Stimulated activated CD4-positive, alpha-beta T cell treated with anti-CD3 and anti-CD28 coated beads, Interleukin-4, amount 100 ng/mL, for 48 hours (primary cell): ENCODE measurements around the gene KIAA1549.

Experiments used
- DNase-seq, 2 donors: peaks; one replicate each; pipeline ENCODE4 v3.0.0-alpha.2; 2020; ENCODE audit warnings: low read depth in 2 of 2

Gene KIAA1549

DNA sequence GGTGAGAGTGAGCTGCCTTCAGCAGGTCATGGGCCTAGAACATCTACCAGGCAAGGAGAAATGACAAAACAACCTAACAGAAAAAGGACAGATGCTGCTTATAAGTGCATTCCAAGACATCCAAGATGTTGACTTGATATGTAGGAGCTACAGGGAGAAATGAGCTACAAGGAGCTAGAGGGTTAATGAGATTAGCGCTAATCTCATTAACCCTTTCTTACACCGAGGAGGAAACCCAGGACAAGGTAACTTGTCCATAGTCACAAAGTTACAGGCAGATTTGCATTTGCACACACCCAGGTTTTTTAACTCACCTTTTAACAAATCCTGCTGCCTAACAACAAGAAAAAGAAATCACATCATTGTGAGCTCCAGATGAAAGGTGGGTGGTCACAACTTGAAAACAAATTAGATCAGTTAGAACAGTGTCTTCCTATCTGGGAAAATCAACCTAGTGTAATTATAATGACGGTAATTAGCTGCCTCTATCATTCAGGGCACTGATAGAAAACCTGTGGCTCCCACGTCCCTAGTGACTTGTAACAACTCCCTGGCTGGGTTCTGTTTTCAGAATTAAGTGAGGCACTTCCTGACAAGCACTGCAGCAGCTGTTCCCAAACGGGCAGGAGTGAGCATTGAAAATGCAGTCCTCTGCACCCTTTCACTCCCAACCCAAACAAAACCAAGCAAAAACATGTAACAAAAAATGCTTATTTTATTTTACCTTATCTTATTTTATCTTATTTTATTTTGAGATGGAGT is 5.7 kb downstream of the KIAA1549 start:
- no peak for DNase-seq

DNA sequence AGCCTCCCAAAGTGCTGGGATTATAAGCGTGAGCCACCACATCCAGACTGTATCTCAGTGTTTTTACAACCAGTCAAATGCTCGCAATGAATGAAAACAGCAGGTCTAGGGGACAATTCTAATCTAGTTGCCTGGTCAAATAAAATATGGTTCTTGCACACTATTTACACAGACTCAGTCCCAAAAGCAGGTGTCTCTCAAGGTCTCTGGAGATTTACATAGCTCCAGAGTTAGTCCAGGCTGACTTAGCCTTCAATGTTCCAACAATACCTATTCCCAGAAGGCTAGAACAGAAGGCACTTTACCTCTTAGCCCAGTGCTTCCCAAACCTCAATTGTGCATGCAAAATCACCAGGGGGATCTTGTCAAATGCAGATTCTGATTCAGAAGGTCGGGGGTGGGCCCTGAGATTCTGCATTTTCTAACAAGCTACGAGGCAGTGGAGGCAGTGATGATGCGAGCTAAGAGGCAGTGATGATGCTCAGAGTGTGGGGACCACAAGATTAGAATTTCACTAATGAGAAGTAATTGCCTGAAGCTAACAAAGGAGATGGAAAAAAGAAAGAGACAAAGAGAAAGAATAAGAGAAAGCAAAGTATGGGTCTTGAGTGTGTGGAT is 6.4 kb downstream of the KIAA1549 start:
- no peak for DNase-seq

DNA sequence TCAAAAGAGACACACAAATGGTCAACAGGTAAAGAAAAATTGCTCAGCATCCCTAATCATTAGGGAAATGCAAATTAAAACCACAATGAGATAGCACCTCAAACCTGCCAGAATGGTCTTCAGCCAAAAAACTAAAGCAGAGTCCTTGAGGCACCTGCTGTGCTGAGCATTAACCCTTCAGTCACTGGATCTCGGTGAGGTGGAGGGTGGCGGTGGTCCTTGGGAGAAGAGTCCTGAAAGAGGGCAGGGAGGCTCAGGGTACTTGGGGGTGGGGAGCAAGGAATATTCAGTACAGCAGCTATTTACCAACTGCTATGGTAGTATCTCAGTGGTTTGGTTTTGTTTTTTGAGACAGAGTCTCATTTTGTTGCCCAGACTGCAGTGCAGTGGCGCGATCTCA is 7.1 kb downstream of the KIAA1549 start:
- no peak for DNase-seq

DNA sequence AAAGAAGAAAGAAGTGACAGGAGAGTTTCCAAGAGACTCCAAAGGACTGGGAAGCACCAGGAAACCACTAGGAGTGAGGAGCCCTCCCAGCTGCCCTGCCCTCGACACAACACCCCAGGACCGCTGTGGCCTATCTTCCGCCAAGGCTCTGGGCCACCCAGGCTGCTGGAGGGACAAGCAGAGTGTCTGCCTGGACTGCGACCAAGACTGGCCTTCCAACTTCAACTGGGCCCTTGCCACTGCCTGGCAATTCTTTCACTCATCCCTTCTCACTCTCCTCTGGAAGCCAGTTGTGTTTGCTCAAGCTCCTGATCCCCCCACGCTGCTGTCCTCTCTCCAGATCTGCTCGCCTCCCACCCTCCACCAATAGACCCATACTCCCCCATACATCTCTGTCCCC is 10.2 kb downstream of the KIAA1549 start:
- no peak for DNase-seq

DNA sequence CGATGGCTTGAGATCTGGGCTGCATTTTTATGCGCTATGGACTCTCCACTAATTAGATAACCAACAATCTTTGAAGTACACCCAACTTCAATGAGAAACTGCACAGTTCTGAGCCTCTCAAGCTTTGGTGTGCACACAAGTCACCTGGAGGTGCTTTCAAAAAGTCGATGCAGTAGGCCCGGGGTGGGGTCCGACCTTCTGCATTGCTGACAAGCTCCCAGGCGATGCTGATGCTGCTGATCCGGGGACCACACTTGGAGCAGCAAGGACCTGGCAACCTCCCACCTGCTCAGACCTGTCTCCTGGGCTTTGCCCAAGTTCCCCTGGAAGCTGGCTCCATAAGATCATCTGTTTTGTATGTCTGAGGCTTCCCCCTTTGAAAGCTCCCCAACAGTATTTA is 10.7 kb downstream of the KIAA1549 start:
- DNase-seq = no peak

DNA sequence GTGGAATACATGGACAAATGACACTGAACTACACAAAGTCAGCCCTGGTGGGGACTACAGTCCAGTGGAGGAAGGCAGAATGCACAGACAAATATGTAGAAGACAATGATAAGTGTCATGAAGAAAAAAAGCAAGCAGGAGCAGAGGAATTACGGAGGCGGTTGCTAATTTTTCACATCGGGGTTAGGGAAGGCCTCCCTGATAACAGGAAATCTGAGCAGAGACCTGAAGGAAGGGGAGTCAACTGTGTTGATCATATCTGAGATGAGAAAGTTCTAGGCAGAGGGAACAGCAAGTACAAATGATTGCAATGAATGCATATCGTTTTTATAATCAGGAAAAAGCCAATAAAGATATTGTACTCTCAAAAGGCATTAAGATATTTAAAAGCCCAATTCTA is 14.0 kb downstream of the KIAA1549 start:
- DNase-seq = no peak

DNA sequence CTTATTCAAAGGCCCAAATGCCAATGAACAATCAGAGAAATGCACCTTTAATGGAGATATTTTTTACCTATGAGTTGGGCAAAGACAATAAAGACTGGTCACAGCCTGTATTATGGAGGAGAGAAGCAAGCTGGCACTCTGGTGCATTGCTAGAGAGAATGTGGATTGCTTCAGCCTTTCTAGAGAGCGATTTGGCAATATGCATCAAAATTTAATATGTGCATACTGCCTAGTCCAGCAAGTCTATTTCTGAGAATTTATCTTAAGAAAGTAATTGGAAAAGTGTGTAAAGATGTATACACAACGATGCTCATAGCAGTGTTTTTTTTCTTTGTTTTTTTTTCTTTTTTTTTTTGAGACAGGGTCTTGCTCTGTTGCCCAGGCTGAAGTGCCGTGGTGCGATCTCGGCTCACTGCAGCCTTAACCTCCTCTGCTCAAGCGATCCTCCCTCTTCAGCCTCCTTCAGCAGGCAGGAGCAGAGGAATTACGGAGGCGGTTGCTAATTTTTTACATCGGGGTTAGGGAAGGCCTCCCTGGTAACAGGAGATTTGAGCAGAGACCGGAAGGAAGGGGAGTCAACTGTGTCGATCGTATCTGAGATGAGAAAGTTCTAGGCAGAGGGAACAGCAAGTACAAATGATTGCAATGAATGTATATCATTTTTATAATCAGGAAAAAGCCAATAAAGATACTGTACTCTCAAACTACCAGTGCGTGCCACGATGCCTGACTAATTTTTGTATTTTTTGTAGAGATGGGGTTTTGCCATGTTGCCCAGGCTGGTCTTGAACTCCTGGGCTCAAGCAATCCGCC is 16.4 kb downstream of the KIAA1549 start:
- no peak for DNase-seq

DNA sequence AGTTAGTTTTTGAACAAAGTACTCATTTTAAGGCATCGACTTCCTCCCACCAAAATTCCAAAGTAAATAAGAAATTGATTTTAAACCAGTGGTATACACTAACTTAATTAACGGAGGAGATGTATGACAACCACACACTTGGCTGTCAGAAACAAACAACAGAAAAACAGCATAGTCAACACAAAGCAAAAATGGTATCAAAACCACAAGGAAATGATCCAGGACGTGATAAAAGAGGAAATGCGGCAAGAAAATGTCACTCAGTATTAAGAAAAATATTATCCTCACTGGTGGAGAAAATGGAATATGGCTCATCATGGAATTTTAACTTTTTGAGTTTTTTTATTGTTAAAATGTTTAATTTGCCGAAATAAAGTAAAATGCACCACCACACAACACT is 17.5 kb downstream of the KIAA1549 start:
- DNase-seq = no peak

DNA sequence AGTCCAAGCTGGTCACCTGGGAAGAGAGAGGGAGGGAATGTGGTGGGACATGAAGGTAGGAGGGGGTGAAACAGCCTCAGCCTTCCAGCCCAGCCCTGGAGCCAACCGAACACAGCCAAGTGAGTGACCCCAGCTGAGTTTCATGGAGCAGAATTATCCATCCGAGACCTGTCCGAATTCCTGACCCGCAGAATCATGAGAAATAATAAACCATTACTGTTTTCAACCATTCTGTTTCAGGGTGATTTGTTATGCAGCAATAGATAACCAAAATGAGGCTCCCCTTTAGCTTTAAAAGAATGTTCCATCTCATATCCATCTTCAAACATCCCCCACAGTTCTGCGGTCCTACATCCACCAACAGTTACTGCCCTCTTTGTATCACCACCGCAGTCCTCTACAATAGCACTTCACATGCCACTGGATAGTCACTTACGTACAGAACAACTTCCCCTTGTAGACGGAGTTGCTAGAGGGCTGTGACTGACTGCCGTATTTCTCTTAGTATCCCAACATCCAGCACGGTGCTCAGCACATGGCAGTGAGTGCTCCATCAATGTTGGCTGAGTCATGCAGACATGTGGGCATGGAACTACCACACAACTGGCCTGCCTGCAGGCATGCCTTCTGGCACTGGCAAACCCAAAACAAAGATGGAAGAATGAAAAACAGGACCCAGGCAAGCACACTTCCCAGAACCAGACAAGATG is 18.5 kb downstream of the KIAA1549 start:
- no peak for DNase-seq

DNA sequence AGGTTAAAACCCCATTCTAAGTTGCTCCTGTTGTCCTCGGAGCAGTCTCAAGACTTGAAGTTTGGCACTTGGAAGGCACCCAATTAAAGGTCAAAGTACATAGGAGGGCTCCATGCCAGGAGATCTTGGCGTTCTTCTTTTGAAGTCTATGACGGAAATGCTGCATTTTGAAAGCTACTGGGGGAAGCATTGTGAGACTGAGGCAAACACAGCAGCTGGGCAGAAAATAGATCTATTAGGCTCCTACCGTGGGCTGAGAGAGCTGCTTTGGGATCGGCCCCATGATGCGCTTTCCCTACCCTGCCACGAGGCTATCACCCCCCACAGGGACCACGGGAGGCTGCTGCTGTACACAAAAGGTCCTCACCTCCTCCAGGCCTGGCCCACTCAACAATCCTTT is 20.0 kb downstream of the KIAA1549 start:
- DNase-seq = no peak

DNA sequence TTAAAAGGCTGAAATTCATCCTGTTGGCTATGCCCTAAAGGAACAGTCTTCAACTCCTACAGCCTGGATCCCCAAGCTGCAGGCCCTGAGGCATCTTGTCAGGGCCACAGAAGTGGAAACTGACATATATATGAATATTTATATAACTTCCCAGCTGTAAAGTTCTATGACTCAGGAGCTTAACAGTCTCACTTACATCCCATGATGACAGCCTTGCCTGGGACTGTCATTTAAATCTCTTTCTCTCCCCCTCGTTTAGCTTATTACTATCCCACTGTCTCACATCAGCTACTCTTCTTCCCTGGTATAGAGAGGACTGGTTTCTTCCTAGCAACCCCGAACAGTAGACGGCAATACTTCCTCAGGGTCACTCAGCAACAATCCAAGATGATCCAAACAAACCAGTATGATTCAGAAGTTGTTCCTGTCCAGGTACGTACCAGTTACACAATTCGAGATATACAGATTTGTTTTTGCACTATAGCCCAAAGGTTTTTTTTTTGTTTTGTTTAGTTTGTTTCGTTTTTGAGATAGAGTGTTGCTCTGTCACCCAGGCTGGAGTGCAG is 22.7 kb downstream of the KIAA1549 start:
- no peak for DNase-seq

DNA sequence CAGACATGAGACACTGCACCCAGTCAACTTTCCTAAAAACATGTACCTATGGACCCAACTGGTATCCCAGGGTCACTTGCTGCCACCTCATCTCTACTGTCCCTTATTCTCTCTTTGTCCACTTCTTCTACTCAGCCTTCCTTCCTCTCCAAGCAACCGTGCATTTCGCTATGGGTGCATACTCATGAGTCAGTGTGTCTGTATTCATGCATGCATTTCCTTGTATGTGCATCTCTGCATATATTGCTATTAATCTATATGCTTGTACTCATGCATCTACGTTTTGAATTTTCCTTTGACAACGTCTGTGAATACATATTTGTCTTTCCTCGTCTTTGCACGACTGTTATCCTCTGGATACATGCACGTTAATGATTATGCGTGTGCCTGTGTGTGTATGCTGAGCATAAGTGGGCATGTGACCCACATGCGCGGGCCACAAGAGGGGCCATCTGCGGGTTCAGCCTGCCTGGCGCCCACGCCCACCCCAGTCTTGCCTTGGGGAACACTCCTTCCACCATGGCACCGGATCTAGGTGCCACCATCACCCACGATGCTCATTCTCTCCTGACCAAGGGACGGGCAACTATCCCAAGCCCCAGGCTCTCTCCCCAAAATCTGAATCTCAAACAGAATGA is 23.3 kb downstream of the KIAA1549 start:
- no peak for DNase-seq

DNA sequence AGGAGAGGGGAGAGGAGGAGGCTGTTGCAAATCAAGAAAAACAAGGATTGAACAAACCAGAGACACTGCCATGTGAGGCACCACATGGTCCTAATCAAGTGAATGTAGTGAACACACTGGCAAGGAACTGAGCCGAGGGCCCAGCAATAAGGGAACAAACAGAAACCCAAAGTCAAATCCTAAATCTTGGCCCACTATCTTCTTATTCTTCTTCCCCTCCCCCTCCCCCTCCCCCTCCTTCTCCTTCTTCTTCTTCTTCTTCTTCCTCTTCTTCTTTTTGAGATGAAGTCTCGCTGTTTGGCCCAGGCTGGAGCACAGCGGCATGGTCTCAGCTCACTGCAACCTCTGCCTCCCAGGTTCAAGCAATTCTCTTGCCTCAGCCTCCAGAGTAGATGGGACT is 24.0 kb downstream of the KIAA1549 start:
- no peak for DNase-seq

DNA sequence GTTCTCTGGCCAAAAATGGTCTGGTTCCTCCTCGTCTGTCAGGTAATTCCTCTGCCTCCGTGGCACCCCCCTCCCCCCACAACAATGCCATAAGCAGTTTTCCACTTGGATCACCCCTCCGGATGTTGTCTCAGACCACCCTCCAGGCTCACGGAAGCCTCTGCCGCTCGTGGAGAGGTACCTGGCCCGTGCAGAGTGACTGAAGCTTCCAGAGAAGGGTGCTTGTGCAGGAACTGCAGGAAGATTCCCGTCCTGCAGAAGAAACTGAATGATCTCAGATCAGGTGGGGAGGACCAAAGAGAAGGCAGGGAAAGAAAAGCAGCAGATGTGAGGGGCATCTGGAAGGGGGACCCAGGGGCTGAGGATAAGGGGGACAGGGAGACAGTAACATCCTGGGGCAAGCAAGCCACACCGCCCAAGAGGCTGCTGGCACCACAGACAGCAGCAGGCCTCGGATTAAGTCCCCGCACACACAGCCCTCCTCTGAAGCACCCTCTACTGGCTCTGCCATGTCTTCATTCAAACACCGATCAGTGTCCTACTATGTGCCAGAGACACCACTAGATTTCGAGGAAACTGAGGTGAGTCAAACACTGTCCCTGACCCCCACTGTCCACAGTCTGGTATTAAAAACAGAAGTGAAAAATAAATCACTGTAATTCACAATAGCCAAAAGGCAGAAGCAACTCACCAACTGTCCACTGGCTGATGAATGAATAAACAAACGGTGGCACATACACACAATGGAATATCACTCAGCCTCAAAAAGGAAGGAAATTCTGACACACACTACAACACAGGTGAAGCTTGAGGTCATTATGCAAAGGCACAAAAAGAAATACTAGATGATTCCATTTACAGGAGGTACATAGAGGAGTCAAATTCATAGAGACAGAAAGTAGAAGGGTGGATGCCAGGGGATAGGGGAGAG is 26.4 kb downstream of the KIAA1549 start:
- no peak for DNase-seq

DNA sequence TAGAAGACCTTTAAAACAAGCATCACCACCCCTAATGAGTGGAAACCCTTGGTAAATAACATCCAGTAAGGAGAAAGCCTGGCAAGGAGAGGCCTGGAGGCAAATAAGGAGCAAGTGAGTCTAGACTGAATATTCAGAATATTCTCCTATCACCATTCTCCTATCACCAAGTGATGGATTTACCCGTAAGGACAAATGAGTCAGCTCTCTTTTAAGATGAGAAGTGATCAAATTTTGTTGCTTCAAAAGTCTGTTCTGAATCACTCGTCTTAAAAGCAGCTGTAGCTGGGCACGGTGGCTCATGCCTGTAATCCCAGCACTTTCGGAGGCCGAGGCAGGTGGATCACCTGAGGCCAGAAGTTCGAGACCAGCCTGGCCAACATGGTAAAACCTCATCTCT is 28.4 kb downstream of the KIAA1549 start:
- no peak for DNase-seq

DNA sequence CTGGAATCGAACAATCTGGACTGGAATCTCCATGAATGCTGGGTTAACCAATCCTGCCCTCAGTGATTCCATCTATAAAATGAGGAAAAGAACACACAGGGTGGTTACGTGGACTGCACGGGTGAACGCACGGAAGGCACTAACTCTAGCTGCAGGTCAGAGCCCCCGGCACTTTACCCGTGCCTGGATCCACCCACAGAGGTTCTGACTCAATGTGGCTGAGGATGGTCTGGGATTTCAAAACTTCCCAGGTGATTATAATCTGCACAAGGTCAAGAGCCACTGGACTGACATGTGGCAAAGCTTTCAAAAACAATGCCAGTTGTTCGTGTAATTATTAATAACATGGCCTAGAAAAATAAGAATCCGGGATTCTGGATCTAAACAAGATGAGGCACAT is 29.2 kb downstream of the KIAA1549 start:
- no peak for DNase-seq

DNA sequence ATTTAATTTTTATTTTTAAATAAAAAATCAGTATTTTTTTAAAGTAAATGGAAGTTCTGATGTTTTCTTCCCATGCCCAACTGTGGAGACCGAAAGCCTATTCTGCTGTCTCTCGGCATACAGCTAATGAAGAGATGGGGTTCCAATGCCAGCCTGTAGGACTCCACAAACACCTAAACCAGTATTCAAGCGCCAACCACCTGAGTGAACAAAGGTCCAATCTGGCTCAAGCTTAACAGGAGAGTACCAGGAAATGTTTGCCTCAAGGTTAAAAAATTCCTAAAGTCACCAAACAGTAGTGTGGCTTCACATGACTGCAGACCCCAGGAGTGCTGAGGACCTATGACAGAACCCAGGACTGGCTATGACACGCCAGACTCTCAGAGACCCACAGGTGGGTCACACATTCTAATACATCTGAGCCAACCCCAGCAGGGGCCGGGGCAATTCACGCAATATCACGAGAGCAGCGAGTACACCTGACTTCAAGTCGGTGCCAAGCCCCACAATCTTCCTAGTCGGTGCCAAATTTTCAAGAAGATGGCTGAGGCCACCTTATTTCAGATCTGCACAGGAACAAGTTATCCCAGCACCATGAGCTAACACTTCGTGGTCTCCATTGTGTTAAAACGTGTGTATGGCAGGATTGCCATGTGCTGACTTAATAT is 31.6 kb downstream of the KIAA1549 start:
- DNase-seq = no peak

DNA sequence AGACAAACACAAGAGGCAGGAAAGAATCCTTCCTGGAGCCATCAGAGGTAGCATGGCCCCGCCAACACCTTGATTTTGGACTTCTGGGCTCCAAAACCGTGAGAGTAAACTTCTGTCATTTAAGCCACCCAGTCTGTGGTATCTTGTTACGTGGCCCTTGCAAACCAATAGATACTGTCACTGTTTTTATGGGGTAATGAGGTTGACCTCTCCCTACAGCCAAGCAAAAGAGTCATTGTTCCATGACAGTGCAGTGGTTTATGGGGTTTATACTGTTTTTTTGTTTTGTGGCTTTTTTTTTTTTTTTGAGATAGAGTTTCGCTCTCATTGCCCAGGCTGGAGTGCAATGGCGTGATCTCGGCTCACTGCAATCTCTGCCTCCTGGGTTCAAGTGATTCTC is 32.8 kb downstream of the KIAA1549 start:
- no peak for DNase-seq

DNA sequence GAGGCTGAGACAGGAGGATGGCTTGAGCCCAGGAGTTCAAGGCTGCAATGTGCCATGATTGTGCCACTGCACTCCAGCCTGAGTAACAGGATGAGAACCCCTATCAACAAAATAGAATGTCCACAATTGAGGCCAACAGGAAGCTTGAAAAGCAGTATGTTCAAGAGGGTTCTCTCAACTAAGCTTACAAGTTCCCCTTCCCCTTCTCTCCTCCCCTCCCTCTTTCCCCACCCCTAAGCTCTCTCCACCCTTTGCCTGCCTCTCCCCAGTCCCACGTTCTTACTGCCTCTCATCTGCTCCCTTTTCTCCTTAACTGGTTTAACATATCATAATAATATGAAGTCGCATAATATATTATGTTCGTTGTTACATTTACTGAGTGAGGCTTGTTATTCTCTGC is 35.4 kb downstream of the KIAA1549 start:
- DNase-seq = no peak

DNA sequence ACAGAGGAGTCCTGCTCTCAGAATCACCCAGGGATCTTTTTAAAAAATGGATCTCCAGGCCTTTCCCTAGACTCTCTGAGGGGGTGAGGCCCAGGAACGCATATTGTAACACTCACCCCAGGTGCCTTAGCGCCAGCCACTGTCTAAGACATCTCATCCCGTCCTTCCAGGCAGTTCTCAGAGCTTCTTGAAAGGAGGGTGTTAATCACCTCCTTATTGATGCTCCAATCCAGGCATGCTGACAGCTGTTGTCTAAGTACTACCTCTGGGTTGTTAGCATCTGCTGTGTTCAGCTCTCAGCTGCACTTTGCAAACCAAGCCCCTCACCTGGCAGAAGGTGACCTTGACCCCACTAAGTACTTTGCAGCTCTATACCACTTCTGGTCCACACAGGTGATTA is 36.0 kb downstream of the KIAA1549 start:
- no peak for DNase-seq
